Measurements from ENCODE around the gene LRPAP1. TPM values are rescaled to one million over a fixed set of nuclear protein-coding genes. Genes with fewer than 3 reads are reported as not detected.

Gene LRPAP1
- total RNA-seq, 4 donors from 2014 or later, result 88.5 to 201 (median 174) TPM

Other genes with a start within 250 kb of the LRPAP1 start
- gene RGS12, start 239.4 kb downstream of the LRPAP1 start, total RNA-seq, result 10 to 100 TPM; 16.2 to 23.0 (median 19.2) TPM
- gene HGFAC, start 90.5 kb downstream of the LRPAP1 start, total RNA-seq, result 1 to 10 TPM in 1 of 4 donors, under 1 TPM in 1, not detected in 2; 0.52 to 2.3 TPM
- 1 to 10 TPM in 3 of 4 donors, under 1 TPM in 1; 0.50 to 1.7 (median 1.4) TPM for gene DOK7, start 69.1 kb downstream of the LRPAP1 start, total RNA-seq
- 10 to 100 TPM in 1 of 4 donors, 1 to 10 TPM in 3; 2.9 to 10.3 (median 8.4) TPM for gene ADRA2C, start 234.0 kb upstream of the LRPAP1 start, total RNA-seq

All from esophagus muscularis mucosa (tissue), 4 donors.